H1 (cell line): Measurements from ENCODE around the gene BARHL1. TPM values are rescaled to one million over a fixed set of nuclear protein-coding genes. Genes with fewer than 3 reads are reported as not detected.

Experiments used
- CTCF ChIA-PET: fragments of 300-600 bp; sonication (Branson Sonifier 250); formaldehyde crosslinking; loops from one replicate; lab custom pipeline; 2021; ENCODE audit not compliant: partially characterized antibody; lab: Charles Lee
- POLR2A ChIA-PET: fragments of 300-600 bp; sonication (Branson Sonifier 250); formaldehyde crosslinking; loops from one replicate; lab custom pipeline; 2021; ENCODE audit warnings: inconsistent platforms; ENCODE audit not compliant: partially characterized antibody; lab: Charles Lee
- DNase-seq, 2 experiments: peaks; one replicate each; pipeline versions ENCODE4 v3.0.0 to v3.0.0-alpha.2; 2010 to 2022; ENCODE audit warnings: low spot score in 2 of 2, low read depth in 1 of 2, mixed read lengths in 1 of 2
- FAIRE-seq: peaks from 2 replicates; lab custom pipeline; 2011; peaks lifted over from hg19 to GRCh38; lab: Jason Lieb, UNC
- H2AFZ ChIP-seq: 2 replicates; pipeline ENCODE4 v1.8.1; 2012; ENCODE audit warnings: low read length, inconsistent platforms
- H2AK5ac ChIP-seq: 2 replicates; pipeline ENCODE4 v1.6.1; 2013; ENCODE audit warnings: low read depth, low read length
- H2BK120ac ChIP-seq: replicated peaks from 2 replicates; pipeline ENCODE3; 2013; ENCODE audit warnings: low read depth, low read length, inconsistent platforms
- H2BK12ac ChIP-seq: 2 replicates; pipeline ENCODE4 v1.6.1; 2013; ENCODE audit warnings: low read depth, low read length
- H2BK15ac ChIP-seq: 2 replicates; pipeline ENCODE4 v1.6.1; 2013; ENCODE audit warnings: low read length
- H2BK20ac ChIP-seq: 2 replicates; pipeline ENCODE4 v1.6.1; 2013; ENCODE audit warnings: low read length
- H2BK5ac ChIP-seq: 2 replicates; pipeline ENCODE4 v1.6.1; 2013; ENCODE audit warnings: low read depth, low read length
- H3K14ac ChIP-seq: 2 replicates; pipeline ENCODE4 v1.6.1; 2013; ENCODE audit warnings: inconsistent platforms; ENCODE audit not compliant: insufficient read length
- H3K18ac ChIP-seq: 2 replicates; pipeline ENCODE4 v1.6.1; 2013; ENCODE audit warnings: low read length; ENCODE audit errors: extremely low read depth
- H3K23ac ChIP-seq: 2 replicates; pipeline ENCODE4 v1.6.1; 2013; ENCODE audit warnings: inconsistent platforms; ENCODE audit not compliant: insufficient read length
- H3K23me2 ChIP-seq: 2 replicates; pipeline ENCODE4 v1.6.1; 2013; ENCODE audit warnings: low read depth, low read length
- H3K27ac ChIP-seq: 2 replicates; pipeline ENCODE4 v1.6.1; 2011; ENCODE audit warnings: low read depth, low read length, inconsistent platforms
- H3K27me3 ChIP-seq, 4 experiments: replicated peaks in 1 of 4; 1 replicate in 1 of 4; 2 replicates in 3 of 4; pipeline versions ENCODE4 v1.6.1 to v1.8.1; 2011 to 2013; ENCODE audit warnings: low read length in 3 of 4, mild to moderate bottlenecking in 3 of 4, inconsistent platforms in 2 of 4, mixed read lengths in 2 of 4, moderate library complexity in 1 of 4; ENCODE audit not compliant: control insufficient read depth in 3 of 4, insufficient read depth in 3 of 4; ENCODE audit errors: extremely low read depth in 1 of 4
- H3K36me3 ChIP-seq, 4 experiments: 2 replicates each; pipeline versions ENCODE4 v1.6.1 to v1.8.1; 2011 to 2013; ENCODE audit warnings: mild to moderate bottlenecking in 4 of 4, low read length in 3 of 4, moderate library complexity in 2 of 4, control low read depth in 1 of 4, inconsistent platforms in 1 of 4; ENCODE audit not compliant: insufficient read depth in 4 of 4, control insufficient read depth in 2 of 4
- H3K4ac ChIP-seq: replicated peaks from 2 replicates; pipeline ENCODE3; 2013; ENCODE audit warnings: low read length, low read depth, mixed read lengths, inconsistent platforms; ENCODE audit not compliant: insufficient read length
- H3K4me1 ChIP-seq, 4 experiments: replicated peaks in 1 of 4; 1 replicate in 1 of 4; 2 replicates in 3 of 4; pipeline versions ENCODE4 v1.6.1 to v1.8.1; 2011 to 2013; ENCODE audit warnings: low read length in 3 of 4, inconsistent platforms in 2 of 4, mixed read lengths in 1 of 4; ENCODE audit not compliant: insufficient read depth in 4 of 4, control insufficient read depth in 3 of 4
- H3K4me2 ChIP-seq, 2 experiments: 2 replicates each; pipeline versions ENCODE4 v1.6.1 to v1.8.1; 2011 to 2013; ENCODE audit warnings: low read depth in 2 of 2, low read length in 2 of 2, control low read depth in 1 of 2, inconsistent platforms in 1 of 2, mild to moderate bottlenecking in 1 of 2; ENCODE audit not compliant: insufficient read depth in 1 of 2
- H3K4me3 ChIP-seq, 4 experiments: fragments of 200-600, 300-600 bp in 1 of 4; sonication (generic), shearing (Covaris generic), sonication (Bioruptor Twin) in 1 of 4; 2 replicates each; pipeline versions ENCODE4 v1.5.1 to v1.8.1; 2011 to 2016; ENCODE audit warnings: low read length in 4 of 4, low read depth in 3 of 4, control low read depth in 2 of 4, inconsistent platforms in 2 of 4, mild to moderate bottlenecking in 2 of 4, mixed read lengths in 1 of 4, moderate library complexity in 1 of 4; ENCODE audit not compliant: insufficient read depth in 2 of 4; ENCODE audit errors: extremely low read depth in 1 of 4
- H3K56ac ChIP-seq: replicated peaks from 2 replicates; pipeline ENCODE3; 2013; ENCODE audit warnings: low read depth, mild to moderate bottlenecking, mixed read lengths, low read length, inconsistent platforms; ENCODE audit not compliant: insufficient read length
- H3K79me1 ChIP-seq: 2 replicates; pipeline ENCODE4 v1.6.1; 2013; ENCODE audit warnings: low read depth, low read length, control low read depth
- H3K79me2 ChIP-seq, 2 experiments: 2 replicates each; pipeline versions ENCODE4 v1.6.1 to v1.8.1; 2012 to 2013; ENCODE audit warnings: low read length in 2 of 2, mild to moderate bottlenecking in 2 of 2, inconsistent platforms in 1 of 2; ENCODE audit not compliant: insufficient read depth in 2 of 2, control insufficient read depth in 1 of 2
- H3K9ac ChIP-seq, 4 experiments: replicated peaks in 1 of 4; 1 replicate in 1 of 4; 2 replicates in 3 of 4; pipeline versions ENCODE4 v1.6.1 to v1.8.1; 2011 to 2013; ENCODE audit warnings: low read depth in 3 of 4, low read length in 3 of 4, control low read depth in 2 of 4, mild to moderate bottlenecking in 2 of 4, moderate library complexity in 2 of 4, inconsistent platforms in 1 of 4; ENCODE audit errors: extremely low read depth in 1 of 4
- H3K9me3 ChIP-seq, 2 experiments: 2 replicates each; pipeline versions ENCODE4 v1.6.1 to v1.8.1; 2012 to 2013; ENCODE audit warnings: mild to moderate bottlenecking in 2 of 2, moderate library complexity in 2 of 2, control low read depth in 1 of 2, inconsistent platforms in 1 of 2, low read depth in 1 of 2, low read length in 1 of 2, mixed read lengths in 1 of 2; ENCODE audit not compliant: insufficient read depth in 2 of 2
- H4K20me1 ChIP-seq, 2 experiments: replicated peaks in 1 of 2; 2 replicates each; pipeline versions ENCODE3 to v1.8.1; 2011 to 2013; ENCODE audit warnings: inconsistent platforms in 2 of 2, low read length in 2 of 2, mild to moderate bottlenecking in 1 of 2; ENCODE audit not compliant: insufficient read depth in 2 of 2, control insufficient read depth in 1 of 2
- H4K5ac ChIP-seq: 2 replicates; pipeline ENCODE4 v1.6.1; 2013; ENCODE audit warnings: low read length, low read depth, mixed read lengths, inconsistent platforms; ENCODE audit not compliant: insufficient read length
- H4K8ac ChIP-seq: 2 replicates; pipeline ENCODE4 v1.8.0; 2013; ENCODE audit warnings: mild to moderate bottlenecking, moderate library complexity, low read length, inconsistent platforms; ENCODE audit not compliant: insufficient read depth; ENCODE audit errors: extremely low read depth
- H4K91ac ChIP-seq: replicated peaks from 2 replicates; pipeline ENCODE3; 2013; ENCODE audit warnings: low read length, mixed read lengths, inconsistent platforms; ENCODE audit not compliant: insufficient read length
- CEBPB ChIP-seq: IDR thresholded peaks from 2 replicates; pipeline ENCODE4 v1.6.1; 2012; ENCODE audit warnings: low read depth, low read length
- EGR1 ChIP-seq: IDR thresholded peaks from 2 replicates; pipeline ENCODE4 v1.6.1; 2011; ENCODE audit warnings: low read depth, low read length, borderline replicate concordance
- EZH2 ChIP-seq: fragments of 200-600 bp; sonication (generic); IDR thresholded peaks from 2 replicates; pipeline ENCODE4 v1.7.1; 2012; ENCODE audit warnings: low read depth, mild to moderate bottlenecking, moderate library complexity, low read length, inconsistent platforms; ENCODE audit not compliant: severe bottlenecking
- GTF2F1 ChIP-seq: IDR thresholded peaks from 2 replicates; pipeline ENCODE4 v1.6.1; 2012; ENCODE audit warnings: low read depth, low read length, improper control_type of control experiment, borderline replicate concordance
- HDAC6 ChIP-seq: IDR thresholded peaks from one replicate; pipeline ENCODE4 v1.7.1; 2012; ENCODE audit warnings: low read depth, mild to moderate bottlenecking, inconsistent platforms, low read length, moderate library complexity
- JUND ChIP-seq: IDR thresholded peaks from 2 replicates; pipeline ENCODE4 v1.6.1; 2011; ENCODE audit warnings: mild to moderate bottlenecking, improper control_type of control experiment, low read length
- MAFK ChIP-seq: IDR thresholded peaks from 2 replicates; pipeline ENCODE4 v1.6.1; 2012; ENCODE audit warnings: low read depth, mild to moderate bottlenecking, improper control_type of control experiment, low read length
- POLR2AphosphoS5 ChIP-seq: IDR thresholded peaks from 2 replicates; pipeline ENCODE4 v1.6.1; 2011; ENCODE audit warnings: low read depth, low read length
- SAP30 ChIP-seq: fragments of 300-600 bp; sonication (generic); IDR thresholded peaks from 2 replicates; pipeline ENCODE4 v1.7.1; 2012; ENCODE audit warnings: low read length, moderate library complexity, mild to moderate bottlenecking, inconsistent platforms; ENCODE audit not compliant: insufficient read depth, insufficient replicate concordance
- SUZ12 ChIP-seq: fragments of 200-600 bp; sonication (generic); IDR thresholded peaks from 2 replicates; pipeline ENCODE4 v1.6.1; 2012; ENCODE audit warnings: mild to moderate bottlenecking, inconsistent platforms, low read length, moderate library complexity, mixed read lengths
- TEAD4 ChIP-seq: IDR thresholded peaks from 2 replicates; pipeline ENCODE4 v1.6.1; 2012; ENCODE audit warnings: low read depth, low read length, inconsistent platforms, mixed read lengths
- YY1 ChIP-seq: IDR thresholded peaks from 2 replicates; pipeline ENCODE4 v1.6.1; 2011; ENCODE audit warnings: low read depth, mild to moderate bottlenecking, low read length
- WGBS, 2 experiments: shearing (Covaris generic) in 1 of 2; methylation state at CpG; one replicate each; pipeline versions ENCODE4 v1.1.6 to v1.1.7; 2013 to 2015; ENCODE audit warnings: low lambda C conversion rate in 2 of 2, mixed read lengths in 2 of 2, inconsistent platforms in 1 of 2, low coverage in 1 of 2, missing lambda C conversion rate in 1 of 2; ENCODE audit not compliant: insufficient replicate concordance in 2 of 2, insufficient coverage in 1 of 2, insufficient read length in 1 of 2; ENCODE audit errors: extremely low coverage in 1 of 2, missing lambda C conversion rate in 1 of 2; 5-methylcytosine and 5-hydroxymethylcytosine counted together
- polyA plus RNA-seq, 7 experiments: library from polyadenylated mRNA; depleted of rRNA in 3 of 7; stranded (reverse) in 5 of 7; unstranded in 2 of 7; fragments of >200 nt in 5 of 7; fragments of 200-250 nt in 2 of 7; gene quantifications; 1 replicate in 5 of 7; 2 replicates in 1 of 7; 4 replicates in 1 of 7; pipeline versions ENCODE4 v1.2.1 to v1.2.3, GENCODE V29; 2011 to 2013; ENCODE audit warnings: missing spikeins in 2 of 7, mixed read lengths in 2 of 7
- total RNA-seq: library from RNA; stranded (reverse); fragmentation: NEBNext Ultra II Directional; extraction: Animal tissue kit (Norgen Biotek cat#: 25700); gene quantifications from 2 replicates; pipeline ENCODE4 v1.2.1, GENCODE V29; 2021

BARHL1 gene
- total and polyA plus RNA-seq, 2 of the 8 experiments (the other 6 are each of a cell fraction or from before 2014, with no cell fraction given): not detected

DNA sequence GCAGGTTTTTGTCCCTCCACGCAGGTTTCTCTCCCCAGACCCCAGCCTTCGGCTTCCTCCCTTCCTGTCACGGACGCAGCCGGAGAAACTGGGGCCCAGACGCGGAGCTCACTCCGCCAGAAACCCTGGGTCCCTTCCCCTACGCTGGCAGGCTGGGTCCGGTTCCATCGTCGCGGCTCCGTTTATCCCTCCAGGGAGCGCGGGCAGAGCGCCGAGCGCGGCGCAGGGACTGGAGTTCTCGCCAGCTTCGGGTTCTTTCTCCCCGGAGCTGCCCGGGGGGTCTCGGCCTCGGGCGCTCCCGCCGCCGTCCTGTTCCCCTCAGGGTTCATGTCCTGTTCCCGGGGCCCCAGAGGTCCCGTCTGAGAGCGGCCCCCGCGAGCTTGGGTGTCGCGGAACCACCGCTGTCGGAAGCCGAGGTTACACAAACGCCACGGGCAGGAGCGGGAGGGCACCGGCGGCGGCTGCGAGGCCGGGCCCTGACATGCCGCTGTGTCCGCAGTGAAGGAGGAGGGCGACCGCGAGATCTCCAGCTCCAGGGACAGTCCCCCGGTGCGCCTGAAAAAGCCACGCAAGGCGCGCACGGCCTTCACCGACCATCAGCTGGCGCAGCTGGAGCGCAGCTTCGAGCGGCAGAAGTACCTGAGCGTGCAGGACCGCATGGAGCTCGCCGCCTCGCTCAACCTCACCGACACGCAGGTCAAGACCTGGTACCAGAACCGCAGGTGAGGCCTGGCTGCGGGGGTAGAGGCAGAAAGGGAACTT lies 4.6 kb downstream of the BARHL1 start:
- FAIRE-seq: no peak
- H2BK15ac ChIP-seq: no peak overlapping the region
- H4K20me1 ChIP-seq: peaks cover 2 to 29% of the 10 kb centered on the region in 2 experiments
- CTCF ChIA-PET: interaction anchor here (0.5 to 1.2 kb wide), 4 partner anchors 7 to 133 kb away, joined by 3 read pairs; no protein-coding TSS in a partner anchor
- H3K27me3 ChIP-seq: peaks cover 79 to 90% (median 86%) of the 10 kb centered on the region in 4 experiments
- no peak overlapping the region for H3K9ac ChIP-seq
- H2BK12ac ChIP-seq: peak overlapping the region; percentile 98; the same call in 1 of the 2 replicates
- no peaks in the 10 kb centered on the region for H3K79me2 ChIP-seq
- H3K4me2 ChIP-seq: peak overlapping the region; percentile 64 to 89
- H3K14ac ChIP-seq: no peak overlapping the region
- H4K8ac ChIP-seq: peak overlapping the region; percentile 73; the same call in 1 of the 2 replicates
- no peak overlapping the region for H2BK5ac ChIP-seq
- no peak overlapping the region for H3K27ac ChIP-seq
- WGBS, 2 experiments: 5% methylated on average over 58 of the region's 74 CpGs; no CpG with 5 or more reads in 1 of the 2 experiments
- peaks cover 0 to 73% (median 45%) of the 10 kb centered on the region in 4 experiments; a peak in 6 of 7 replicates for H3K4me1 ChIP-seq
- peak overlapping the region; percentile 19 for H2BK120ac ChIP-seq
- H2BK20ac ChIP-seq: peak overlapping the region; percentile 80; the same call in 1 of the 2 replicates
- H3K4me3 ChIP-seq: peak overlapping the region; percentile 5 to 65 (median 12); a peak in 7 of 8 replicates
- peak overlapping the region; percentile 71 for H3K18ac ChIP-seq
- H3K4ac ChIP-seq: no peak overlapping the region
- no peak overlapping the region for H3K56ac ChIP-seq
- H4K5ac ChIP-seq: no peak overlapping the region
- DNase-seq: peak in 1 of 2 experiments; percentile 68
- H3K79me1 ChIP-seq: no peaks in the 10 kb centered on the region
- H2AFZ ChIP-seq: 0 out of 2 replicates have a peak overlapping the region, but pooled peaks have one; percentile 18
- H2AK5ac ChIP-seq: no peak overlapping the region
- H3K23ac ChIP-seq: no peak overlapping the region
- no peaks in the 10 kb centered on the region for H3K9me3 ChIP-seq
- peak overlapping the region; percentile 38 for H4K91ac ChIP-seq
- H3K36me3 ChIP-seq: peaks cover 0 to 4% (median 0%) of the 10 kb centered on the region in 4 experiments; a peak in 1 of 8 replicates
- peaks cover 15% of the 10 kb centered on the region for H3K23me2 ChIP-seq
- POLR2A ChIA-PET: interaction anchor here (1.1 to 2.9 kb wide), 3 partner anchors 10 to 177 kb away, joined by 3 to 10 read pairs (median 4); partner anchors contain the start of genes CFAP77, DDX31 and GTF3C4
- TF ChIP-seq GTF2F1 (no peak), SUZ12 (peak; percentile 79), MAFK (no peak), YY1 (no peak), POLR2AphosphoS5 (no peak), CEBPB (no peak), HDAC6 (no peak), SAP30 (no peak), TEAD4 (no peak), EGR1 (no peak), JUND (no peak), EZH2 (peak; percentile 81)
